CD4-positive, alpha-beta memory T cell (primary cell): Measurements from ENCODE around the gene CNNM1. TPM values are rescaled to one million over a fixed set of nuclear protein-coding genes. Genes with fewer than 3 reads are reported as not detected.

Experiments
- CTCF ChIA-PET: fragments of 350-600 bp; sonication (Branson Sonifier 250); formaldehyde crosslinking; loops from one replicate; lab custom pipeline; 2021; ENCODE audit warnings: inconsistent platforms; ENCODE audit not compliant: partially characterized antibody; lab: Charles Lee
- POLR2A ChIA-PET: fragments of 350-600 bp; sonication (Branson Sonifier 250); formaldehyde crosslinking; loops from one replicate; lab custom pipeline; 2021; ENCODE audit not compliant: partially characterized antibody; lab: Charles Lee
- DNase-seq, 5 donors: peaks; one replicate each; pipeline versions ENCODE4 v3.0.0 to v3.0.0-alpha.2; 2020 to 2022; ENCODE audit warnings: mixed read lengths in 1 of 5
- H3K27ac ChIP-seq: one replicate; pipeline ENCODE4 v1.7.0; 2013; ENCODE audit warnings: low read depth, low read length
- H3K27me3 ChIP-seq: 2 replicates; pipeline ENCODE4 v1.7.0; 2013; ENCODE audit warnings: mild to moderate bottlenecking, low read length, moderate library complexity; ENCODE audit not compliant: insufficient read depth
- H3K36me3 ChIP-seq: 2 replicates; pipeline ENCODE4 v1.7.0; 2013; ENCODE audit warnings: mild to moderate bottlenecking, low read length, moderate library complexity; ENCODE audit not compliant: insufficient read depth
- H3K4me1 ChIP-seq: 2 replicates; pipeline ENCODE4 v1.7.0; 2013; ENCODE audit warnings: mild to moderate bottlenecking, low read length, moderate library complexity; ENCODE audit not compliant: insufficient read depth
- H3K4me3 ChIP-seq, 2 donors: one replicate each; pipeline ENCODE4 v1.7.0; 2013; ENCODE audit warnings: low read length in 2 of 2, mild to moderate bottlenecking in 1 of 2
- H3K9me3 ChIP-seq, 2 donors: one replicate each; pipeline ENCODE4 v1.7.0; 2013; ENCODE audit warnings: low read length in 2 of 2, control low read depth in 1 of 2; ENCODE audit not compliant: control insufficient read depth in 1 of 2
- H3K27ac Mint-ChIP-seq, 7 donors: one replicate each; pipeline ENCODE4 v1.8.0; 2020 to 2021; ENCODE audit warnings: mixed read lengths in 7 of 7, mild to moderate bottlenecking in 6 of 7, inconsistent platforms in 3 of 7, moderate library complexity in 3 of 7
- H3K27me3 Mint-ChIP-seq, 2 donors: one replicate each; pipeline ENCODE4 v1.8.0; 2020 to 2021; ENCODE audit warnings: mixed read lengths in 2 of 2
- H3K36me3 Mint-ChIP-seq, 2 donors: one replicate each; pipeline ENCODE4 v1.8.0; 2020 to 2021; ENCODE audit warnings: mixed read lengths in 2 of 2, inconsistent platforms in 1 of 2, mild to moderate bottlenecking in 1 of 2
- H3K4me1 Mint-ChIP-seq, 4 donors: one replicate each; pipeline ENCODE4 v1.8.0; 2020 to 2021; ENCODE audit warnings: mixed read lengths in 4 of 4, mild to moderate bottlenecking in 1 of 4
- H3K4me3 Mint-ChIP-seq, 8 donors: one replicate each; pipeline ENCODE4 v1.8.0; 2020 to 2021; ENCODE audit warnings: mixed read lengths in 8 of 8, mild to moderate bottlenecking in 7 of 8, moderate library complexity in 6 of 8, inconsistent platforms in 3 of 8
- H3K9me3 Mint-ChIP-seq, 8 donors: one replicate each; pipeline ENCODE4 v1.8.0; 2020 to 2021; ENCODE audit warnings: mixed read lengths in 8 of 8, mild to moderate bottlenecking in 5 of 8, inconsistent platforms in 3 of 8, moderate library complexity in 1 of 8
- intact Hi-C: fragments of 100-400 bp; cut with micrococcal nuclease; formaldehyde crosslinking; loops from one replicate; pipeline ENCODE4 v1.15.1; 2023
- polyA plus RNA-seq, 2 donors: library from polyadenylated mRNA; unstranded; fragments of 300-500 nt; fragmentation: Illumina TruSeq; gene quantifications; one replicate each; pipeline ENCODE4 v1.2.3, GENCODE V29; 2021
- total RNA-seq, 2 experiments: library from RNA; stranded (reverse); gene quantifications; one replicate each; pipeline ENCODE4 v1.2.3, GENCODE V29; 2021

Gene CNNM1
- total and polyA plus RNA-seq, 4 experiments from 2014 or later, result 0.03 to 0.75 (median 0.47) TPM; not detected in 1

- no peaks in the 10 kb centered on the region for H3K36me3 Mint-ChIP-seq
- no peaks in the 10 kb centered on the region for H3K4me1 Mint-ChIP-seq
- no peaks in the 10 kb centered on the region for H3K9me3 Mint-ChIP-seq
- no peak overlapping the region for H3K4me3 Mint-ChIP-seq
- H3K27me3 Mint-ChIP-seq, result peaks cover 2 to 7% of the 10 kb centered on the region in 2 donors
- ChIA-PET POLR2A (no interaction called here), CTCF (interaction anchor here (1.5 kb wide), 1 partner anchor 830 kb away, joined by 4 read pairs; no protein-coding TSS in a partner anchor)
- Histone ChIP-seq H3K9me3 (no peaks in the 10 kb centered on the region), H3K4me3 (no peak overlapping the region), H3K4me1 (no peaks in the 10 kb centered on the region), H3K27me3 (no peaks in the 10 kb centered on the region), H3K36me3 (no peaks in the 10 kb centered on the region), H3K27ac (no peak overlapping the region)
- intact Hi-C loops, result no loop called here
- DNase-seq, result no peak
- H3K27ac Mint-ChIP-seq, result no peak overlapping the region
Measured at GRCh38 chr10:99297033-99297432, 32.1 kb upstream of the CNNM1 start.

- CTCF ChIA-PET, result no interaction called here
- Histone ChIP-seq H3K4me3 (no peak overlapping the region), H3K27me3 (no peaks in the 10 kb centered on the region), H3K27ac (no peak overlapping the region), H3K36me3 (no peaks in the 10 kb centered on the region), H3K9me3 (no peaks in the 10 kb centered on the region), H3K4me1 (no peaks in the 10 kb centered on the region)
- Mint-ChIP-seq H3K4me1 (no peaks in the 10 kb centered on the region), H3K27me3 (peaks cover 4 to 17% of the 10 kb centered on the region in 2 donors), H3K27ac (no peak overlapping the region), H3K9me3 (peaks cover 0 to 22% (median 13%) of the 10 kb centered on the region in 8 donors), H3K4me3 (no peak overlapping the region), H3K36me3 (no peaks in the 10 kb centered on the region)
- no peak for DNase-seq
- POLR2A ChIA-PET, result no interaction called here
- intact Hi-C loops, result no loop called here
Measured at GRCh38 chr10:99303899-99304861, 25.0 kb upstream of the CNNM1 start.

- Mint-ChIP-seq H3K9me3 (peaks cover 0 to 25% (median 15%) of the 10 kb centered on the region in 8 donors), H3K4me3 (no peak overlapping the region), H3K4me1 (no peaks in the 10 kb centered on the region), H3K27me3 (peaks cover 4 to 10% of the 10 kb centered on the region in 2 donors), H3K27ac (no peak overlapping the region), H3K36me3 (no peaks in the 10 kb centered on the region)
- Histone ChIP-seq H3K27ac (no peak overlapping the region), H3K27me3 (no peaks in the 10 kb centered on the region), H3K36me3 (no peaks in the 10 kb centered on the region), H3K4me1 (no peaks in the 10 kb centered on the region), H3K9me3 (no peaks in the 10 kb centered on the region), H3K4me3 (no peak overlapping the region)
- CTCF ChIA-PET, result no interaction called here
- intact Hi-C loops, result no loop called here
- POLR2A ChIA-PET, result no interaction called here
- no peak for DNase-seq
Measured at GRCh38 chr10:99304862-99305229, 24.3 kb upstream of the CNNM1 start.

GRCh38 chr10:99312501-99312900 is 16.7 kb upstream of the CNNM1 start:
- intact Hi-C loops, result no loop called here
- no peaks in the 10 kb centered on the region for H3K9me3 ChIP-seq
- no peaks in the 10 kb centered on the region for H3K36me3 Mint-ChIP-seq

GRCh38 chr10:99315853-99316252 is 13.3 kb upstream of the CNNM1 start:
- no peaks in the 10 kb centered on the region for H3K9me3 ChIP-seq
- no peak overlapping the region for H3K4me3 Mint-ChIP-seq
- CTCF ChIA-PET, result no interaction called here
- H3K4me1 Mint-ChIP-seq, result no peaks in the 10 kb centered on the region
- no peak for DNase-seq
- peaks cover 0 to 4% (median 0%) of the 10 kb centered on the region in 8 donors for H3K9me3 Mint-ChIP-seq
- H3K27me3 ChIP-seq, result no peaks in the 10 kb centered on the region
- POLR2A ChIA-PET, result no interaction called here
- H3K4me1 ChIP-seq, result no peaks in the 10 kb centered on the region
- intact Hi-C loops, result no loop called here
- no peaks in the 10 kb centered on the region for H3K36me3 Mint-ChIP-seq
- H3K27ac ChIP-seq, result no peak overlapping the region
- no peaks in the 10 kb centered on the region for H3K36me3 ChIP-seq
- no peak overlapping the region for H3K27ac Mint-ChIP-seq
- no peak overlapping the region for H3K4me3 ChIP-seq
- peaks cover 1 to 8% of the 10 kb centered on the region in 2 donors for H3K27me3 Mint-ChIP-seq

More at GRCh38 chr10:99312501-99312900, 16.7 kb upstream of the CNNM1 start:
- ChIA-PET POLR2A (no interaction called here), CTCF (no interaction called here)
- peaks cover 0 to 4% of the 10 kb centered on the region in 2 donors for H3K27me3 Mint-ChIP-seq
- H3K27ac Mint-ChIP-seq, result no peak overlapping the region
- no peak overlapping the region for H3K27ac ChIP-seq
- no peak overlapping the region for H3K4me3 Mint-ChIP-seq
- H3K4me1 ChIP-seq, result no peaks in the 10 kb centered on the region
- H3K36me3 ChIP-seq, result no peaks in the 10 kb centered on the region
- no peak for DNase-seq
- H3K4me3 ChIP-seq, result no peak overlapping the region
- H3K4me1 Mint-ChIP-seq, result no peaks in the 10 kb centered on the region
- H3K9me3 Mint-ChIP-seq, result peaks cover 0 to 23% (median 13%) of the 10 kb centered on the region in 8 donors
- H3K27me3 ChIP-seq, result no peaks in the 10 kb centered on the region

GRCh38 chr10:99316374-99316773 is 12.8 kb upstream of the CNNM1 start:
- Mint-ChIP-seq H3K36me3 (no peaks in the 10 kb centered on the region), H3K4me3 (no peak overlapping the region), H3K27me3 (peaks cover 1 to 8% of the 10 kb centered on the region in 2 donors), H3K27ac (no peak overlapping the region), H3K4me1 (no peaks in the 10 kb centered on the region), H3K9me3 (peaks cover 0 to 4% (median 0%) of the 10 kb centered on the region in 8 donors)
- no peaks in the 10 kb centered on the region for H3K36me3 ChIP-seq
- intact Hi-C loops, result no loop called here
- H3K4me3 ChIP-seq, result no peak overlapping the region
- H3K9me3 ChIP-seq, result no peaks in the 10 kb centered on the region
- DNase-seq, result no peak
- H3K4me1 ChIP-seq, result no peaks in the 10 kb centered on the region
- CTCF ChIA-PET, result no interaction called here
- no peaks in the 10 kb centered on the region for H3K27me3 ChIP-seq
- H3K27ac ChIP-seq, result no peak overlapping the region
- POLR2A ChIA-PET, result no interaction called here

GRCh38 chr10:99318048-99318447 is 11.1 kb upstream of the CNNM1 start:
- no peak for DNase-seq
- H3K27ac Mint-ChIP-seq, result no peak overlapping the region
- no peaks in the 10 kb centered on the region for H3K36me3 Mint-ChIP-seq
- H3K9me3 Mint-ChIP-seq, result no peaks in the 10 kb centered on the region
- H3K36me3 ChIP-seq, result no peaks in the 10 kb centered on the region
- no peaks in the 10 kb centered on the region for H3K27me3 ChIP-seq
- no peaks in the 10 kb centered on the region for H3K4me1 ChIP-seq
- H3K27ac ChIP-seq, result no peak overlapping the region
- H3K4me3 Mint-ChIP-seq, result no peak overlapping the region
- CTCF ChIA-PET, result no interaction called here
- intact Hi-C loops, result no loop called here
- no peak overlapping the region for H3K4me3 ChIP-seq
- H3K4me1 Mint-ChIP-seq, result no peaks in the 10 kb centered on the region
- no peaks in the 10 kb centered on the region for H3K9me3 ChIP-seq
- POLR2A ChIA-PET, result no interaction called here
- H3K27me3 Mint-ChIP-seq, result peaks cover 4 to 8% of the 10 kb centered on the region in 2 donors
